ENCODE results near the gene UMAD1.

DNA sequence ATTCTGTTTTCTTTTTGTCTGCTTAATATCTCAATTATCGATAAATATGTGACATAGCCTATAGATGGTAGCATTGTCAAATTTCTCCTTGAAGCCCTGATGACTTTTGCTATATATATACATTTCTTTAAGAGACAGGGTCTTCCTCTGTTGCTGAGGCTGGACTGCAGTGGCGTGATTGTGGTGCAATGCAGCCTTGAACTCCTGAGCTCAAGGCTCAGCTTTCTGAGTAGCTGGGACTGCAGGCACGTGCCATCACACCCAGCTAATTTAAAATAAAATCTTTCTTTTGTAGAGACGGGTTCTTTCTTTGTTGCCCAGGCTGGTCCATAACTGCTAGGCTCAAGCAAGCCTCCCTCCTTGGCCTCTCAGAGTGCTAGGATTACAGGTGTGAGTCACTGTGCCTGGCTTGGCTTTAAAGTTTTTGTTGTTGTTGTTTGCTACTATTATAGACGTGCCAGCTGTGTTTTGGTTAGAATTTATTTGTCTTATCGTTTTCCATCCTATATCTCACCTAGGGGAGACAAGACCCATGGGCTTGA lies 7.0 kb downstream of the UMAD1 start:
- TF ChIP-seq, protein P1, sequence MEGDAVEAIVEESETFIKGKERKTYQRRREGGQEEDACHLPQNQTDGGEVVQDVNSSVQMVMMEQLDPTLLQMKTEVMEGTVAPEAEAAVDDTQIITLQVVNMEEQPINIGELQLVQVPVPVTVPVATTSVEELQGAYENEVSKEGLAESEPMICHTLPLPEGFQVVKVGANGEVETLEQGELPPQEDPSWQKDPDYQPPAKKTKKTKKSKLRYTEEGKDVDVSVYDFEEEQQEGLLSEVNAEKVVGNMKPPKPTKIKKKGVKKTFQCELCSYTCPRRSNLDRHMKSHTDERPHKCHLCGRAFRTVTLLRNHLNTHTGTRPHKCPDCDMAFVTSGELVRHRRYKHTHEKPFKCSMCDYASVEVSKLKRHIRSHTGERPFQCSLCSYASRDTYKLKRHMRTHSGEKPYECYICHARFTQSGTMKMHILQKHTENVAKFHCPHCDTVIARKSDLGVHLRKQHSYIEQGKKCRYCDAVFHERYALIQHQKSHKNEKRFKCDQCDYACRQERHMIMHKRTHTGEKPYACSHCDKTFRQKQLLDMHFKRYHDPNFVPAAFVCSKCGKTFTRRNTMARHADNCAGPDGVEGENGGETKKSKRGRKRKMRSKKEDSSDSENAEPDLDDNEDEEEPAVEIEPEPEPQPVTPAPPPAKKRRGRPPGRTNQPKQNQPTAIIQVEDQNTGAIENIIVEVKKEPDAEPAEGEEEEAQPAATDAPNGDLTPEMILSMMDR (IDR thresholded peaks at IDR 0.05), result no peak
- no peak for TF ChIP-seq POLR2A (IDR thresholded peaks at IDR 0.05)

Measured in testis (tissue), 2 donors.